ENCODE measurements around the gene FOXJ1. TPM values are rescaled to one million over a fixed set of nuclear protein-coding genes. Genes with fewer than 3 reads are reported as not detected.

FOXJ1 gene
- total and polyA plus RNA-seq, 2 donors from 2014 or later, result 3.4 to 6.8 TPM

GRCh38 chr17:76153640-76154039, 12.6 kb upstream of the FOXJ1 start:
- no peaks in the 10 kb centered on the region for H3K9me3 ChIP-seq (ENCODE audit: control insufficient read depth in 2 of 3, insufficient read depth in 1 of 3, low read length in 3 of 3)
- intact Hi-C loops (cut with DNase I), result no loop called here
- H3K36me3 ChIP-seq (ENCODE audit: control insufficient read depth in 2 of 3, insufficient read depth in 3 of 3, low read length in 3 of 3), result peaks cover 0 to 3% (median 0%) of the 10 kb centered on the region in 3 donors
- H3K27me3 ChIP-seq (ENCODE audit: control insufficient read depth, insufficient read depth, low read length), result no peaks in the 10 kb centered on the region
- DNase-seq (no peak), FAIRE-seq (no peak)
- H3K4me3 ChIP-seq (ENCODE audit: low read length in 3 of 3), result no peak overlapping the region
- H3K9ac ChIP-seq (ENCODE audit: low read length in 3 of 3), result no peak overlapping the region
- no peak overlapping the region for H3K27ac ChIP-seq (ENCODE audit: low read depth in 2 of 2, low read length in 2 of 2)
- peak; percentile 18 for TF ChIP-seq CTCF (IDR thresholded peaks at IDR 0.05; ENCODE audit: borderline replicate concordance, extremely low read depth, insufficient read depth)
- no peaks in the 10 kb centered on the region for H3K4me1 ChIP-seq (ENCODE audit: control insufficient read depth in 2 of 3, insufficient read depth in 2 of 3, low read depth in 1 of 3, low read length in 3 of 3)

GRCh38 chr17:76153202-76153601, 12.2 kb upstream of the FOXJ1 start:
- DNase-seq (peak in 1 of 5 donors; percentile 45), FAIRE-seq (no peak)
- peaks cover 0 to 3% (median 0%) of the 10 kb centered on the region in 3 donors for H3K36me3 ChIP-seq (ENCODE audit: control insufficient read depth in 2 of 3, insufficient read depth in 3 of 3, low read length in 3 of 3)
- H3K9me3 ChIP-seq (ENCODE audit: control insufficient read depth in 2 of 3, insufficient read depth in 1 of 3, low read length in 3 of 3), result no peaks in the 10 kb centered on the region
- H3K4me1 ChIP-seq (ENCODE audit: control insufficient read depth in 2 of 3, insufficient read depth in 2 of 3, low read depth in 1 of 3, low read length in 3 of 3), result no peaks in the 10 kb centered on the region
- no peak overlapping the region for H3K9ac ChIP-seq (ENCODE audit: low read length in 3 of 3)
- no peak for TF ChIP-seq CTCF (IDR thresholded peaks at IDR 0.05; ENCODE audit: borderline replicate concordance, extremely low read depth, insufficient read depth)
- no peaks in the 10 kb centered on the region for H3K27me3 ChIP-seq (ENCODE audit: control insufficient read depth, insufficient read depth, low read length)
- intact Hi-C loops (cut with DNase I), result no loop called here
- H3K27ac ChIP-seq (ENCODE audit: low read depth in 2 of 2, low read length in 2 of 2), result no peak overlapping the region
- H3K4me3 ChIP-seq (ENCODE audit: low read length in 3 of 3), result no peak overlapping the region

- no peaks in the 10 kb centered on the region for H3K27me3 ChIP-seq (ENCODE audit: control insufficient read depth, insufficient read depth, low read length)
- TF ChIP-seq CTCF (IDR thresholded peaks at IDR 0.05; ENCODE audit: borderline replicate concordance, extremely low read depth, insufficient read depth), result no peak
- H3K4me1 ChIP-seq (ENCODE audit: control insufficient read depth in 2 of 3, insufficient read depth in 2 of 3, low read depth in 1 of 3, low read length in 3 of 3), result no peaks in the 10 kb centered on the region
- intact Hi-C loops (cut with DNase I), result no loop called here
- H3K36me3 ChIP-seq (ENCODE audit: control insufficient read depth in 2 of 3, insufficient read depth in 3 of 3, low read length in 3 of 3), result no peaks in the 10 kb centered on the region
- no peak for FAIRE-seq
- no peak overlapping the region for H3K4me3 ChIP-seq (ENCODE audit: low read length in 3 of 3)
- no peak overlapping the region for H3K9ac ChIP-seq (ENCODE audit: low read length in 3 of 3)
- no peaks in the 10 kb centered on the region for H3K9me3 ChIP-seq (ENCODE audit: control insufficient read depth in 2 of 3, insufficient read depth in 1 of 3, low read length in 3 of 3)
- DNase-seq, result no peak
- H3K27ac ChIP-seq (ENCODE audit: low read depth in 2 of 2, low read length in 2 of 2), result no peak overlapping the region
Observed at GRCh38 chr17:76152591-76152990, 11.5 kb upstream of the FOXJ1 start.

GRCh38 chr17:76151896-76152454, 10.9 kb upstream of the FOXJ1 start:
- H3K9ac ChIP-seq (ENCODE audit: low read length in 3 of 3), result no peak overlapping the region
- no peak for TF ChIP-seq CTCF (IDR thresholded peaks at IDR 0.05; ENCODE audit: borderline replicate concordance, extremely low read depth, insufficient read depth)
- H3K27me3 ChIP-seq (ENCODE audit: control insufficient read depth, insufficient read depth, low read length), result no peaks in the 10 kb centered on the region
- FAIRE-seq, result no peak
- no peaks in the 10 kb centered on the region for H3K36me3 ChIP-seq (ENCODE audit: control insufficient read depth in 2 of 3, insufficient read depth in 3 of 3, low read length in 3 of 3)
- no peak overlapping the region for H3K27ac ChIP-seq (ENCODE audit: low read depth in 2 of 2, low read length in 2 of 2)
- intact Hi-C loops (cut with DNase I), result no loop called here
- no peak for DNase-seq
- no peak overlapping the region for H3K4me3 ChIP-seq (ENCODE audit: low read length in 3 of 3)
- H3K4me1 ChIP-seq (ENCODE audit: control insufficient read depth in 2 of 3, insufficient read depth in 2 of 3, low read depth in 1 of 3, low read length in 3 of 3), result no peaks in the 10 kb centered on the region
- no peaks in the 10 kb centered on the region for H3K9me3 ChIP-seq (ENCODE audit: control insufficient read depth in 2 of 3, insufficient read depth in 1 of 3, low read length in 3 of 3)

All from kidney (tissue), 14 donors.